ENCODE data around the gene EFCAB5.

DNA sequence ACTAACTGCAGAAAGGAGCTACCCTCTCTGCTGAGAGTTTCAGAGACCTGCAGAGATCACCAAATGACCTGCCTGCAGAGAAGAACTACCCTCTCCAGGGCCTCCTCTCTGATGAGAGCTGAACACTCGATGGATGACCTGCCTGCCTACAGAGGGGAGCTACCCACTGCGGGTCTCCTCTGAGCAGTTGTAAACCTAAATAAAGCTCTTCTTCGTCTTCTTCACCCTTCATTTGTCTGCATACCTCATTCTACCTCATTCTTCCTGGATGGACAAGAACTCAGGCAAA, 35.6 kb upstream of the EFCAB5 start:
- TF ChIP-seq, protein P1, sequence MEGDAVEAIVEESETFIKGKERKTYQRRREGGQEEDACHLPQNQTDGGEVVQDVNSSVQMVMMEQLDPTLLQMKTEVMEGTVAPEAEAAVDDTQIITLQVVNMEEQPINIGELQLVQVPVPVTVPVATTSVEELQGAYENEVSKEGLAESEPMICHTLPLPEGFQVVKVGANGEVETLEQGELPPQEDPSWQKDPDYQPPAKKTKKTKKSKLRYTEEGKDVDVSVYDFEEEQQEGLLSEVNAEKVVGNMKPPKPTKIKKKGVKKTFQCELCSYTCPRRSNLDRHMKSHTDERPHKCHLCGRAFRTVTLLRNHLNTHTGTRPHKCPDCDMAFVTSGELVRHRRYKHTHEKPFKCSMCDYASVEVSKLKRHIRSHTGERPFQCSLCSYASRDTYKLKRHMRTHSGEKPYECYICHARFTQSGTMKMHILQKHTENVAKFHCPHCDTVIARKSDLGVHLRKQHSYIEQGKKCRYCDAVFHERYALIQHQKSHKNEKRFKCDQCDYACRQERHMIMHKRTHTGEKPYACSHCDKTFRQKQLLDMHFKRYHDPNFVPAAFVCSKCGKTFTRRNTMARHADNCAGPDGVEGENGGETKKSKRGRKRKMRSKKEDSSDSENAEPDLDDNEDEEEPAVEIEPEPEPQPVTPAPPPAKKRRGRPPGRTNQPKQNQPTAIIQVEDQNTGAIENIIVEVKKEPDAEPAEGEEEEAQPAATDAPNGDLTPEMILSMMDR (IDR thresholded peaks at IDR 0.05; ENCODE audit: borderline replicate concordance, extremely low read depth, low read length, poor library complexity, severe bottlenecking), result no peak
- TF ChIP-seq EZH2 (IDR thresholded peaks at IDR 0.05; ENCODE audit: borderline replicate concordance, low read depth, low read length, severe bottlenecking), result no peak

Data from DND-41 (cell line).